C4-2B (cell line): ENCODE measurements around the gene C10orf71.

Experiments
- H3K27ac ChIP-seq: fragments of 450-650 bp; 2 replicates; pipeline ENCODE4 v1.5.1; 2017
- CTCF ChIP-seq: fragments of 450-650 bp; conservative IDR thresholded peaks from 2 replicates; pipeline ENCODE4 v1.5.1; 2017; ENCODE audit warnings: mild to moderate bottlenecking
- ZFX ChIP-seq: fragments of 450-650 bp; IDR thresholded peaks from 2 replicates; pipeline ENCODE4 v1.6.1; 2017

C10orf71 gene

GRCh38 chr10:49334964-49335363 is 36.0 kb downstream of the C10orf71 start:
- no peak overlapping the region for H3K27ac ChIP-seq
- no peak for TF ChIP-seq ZFX
- no peak for TF ChIP-seq CTCF

GRCh38 chr10:49335364-49335972 is 36.5 kb downstream of the C10orf71 start:
- TF ChIP-seq CTCF = no peak
- no peak for TF ChIP-seq ZFX
- H3K27ac ChIP-seq = no peak overlapping the region

GRCh38 chr10:49338604-49339003 is 39.6 kb downstream of the C10orf71 start:
- H3K27ac ChIP-seq = no peak overlapping the region
- no peak for TF ChIP-seq ZFX
- no peak for TF ChIP-seq CTCF

GRCh38 chr10:49344840-49345239 is 45.9 kb downstream of the C10orf71 start:
- no peak for TF ChIP-seq CTCF
- TF ChIP-seq ZFX = no peak
- H3K27ac ChIP-seq = no peak overlapping the region

- no peak overlapping the region for H3K27ac ChIP-seq
- TF ChIP-seq ZFX (no peak), CTCF (no peak)
Measured at GRCh38 chr10:49347342-49347741, 48.4 kb downstream of the C10orf71 start.

- no peak overlapping the region for H3K27ac ChIP-seq
- TF ChIP-seq ZFX = no peak
- TF ChIP-seq CTCF = no peak
Measured at GRCh38 chr10:49347827-49348226, 48.9 kb downstream of the C10orf71 start.

GRCh38 chr10:49348593-49348992 is 49.6 kb downstream of the C10orf71 start:
- no peak overlapping the region for H3K27ac ChIP-seq
- TF ChIP-seq ZFX (no peak), CTCF (no peak)
